H9 (cell line): ENCODE data around the gene SIGLEC8. TPM values are rescaled to one million over a fixed set of nuclear protein-coding genes. Genes with fewer than 3 reads are reported as not detected.

Source experiments
- DNase-seq: peaks from one replicate; pipeline ENCODE4 v3.0.0-alpha.2; 2017
- H2AFZ ChIP-seq: one replicate; pipeline ENCODE4 v1.6.1; 2013; ENCODE audit warnings: mild to moderate bottlenecking, low read length, control low read depth, moderate library complexity
- H2AK5ac ChIP-seq: 2 replicates; pipeline ENCODE4 v1.6.1; 2013; ENCODE audit warnings: low read length, control low read depth, mixed read lengths; ENCODE audit not compliant: insufficient read length
- H2BK120ac ChIP-seq: one replicate; pipeline ENCODE4 v1.6.1; 2013; ENCODE audit warnings: low read depth, mild to moderate bottlenecking, low read length, control low read depth, inconsistent platforms; ENCODE audit not compliant: poor library complexity, severe bottlenecking
- H2BK12ac ChIP-seq: 2 replicates; pipeline ENCODE4 v1.6.1; 2013; ENCODE audit warnings: low read length, control low read depth, mixed read lengths, low read depth; ENCODE audit not compliant: insufficient read length
- H2BK15ac ChIP-seq: 2 replicates; pipeline ENCODE4 v1.6.1; 2013; ENCODE audit warnings: low read depth, low read length, control low read depth
- H2BK20ac ChIP-seq: one replicate; pipeline ENCODE4 v1.6.1; 2013; ENCODE audit warnings: low read depth, mild to moderate bottlenecking, low read length, control low read depth, inconsistent platforms; ENCODE audit not compliant: poor library complexity, severe bottlenecking
- H2BK5ac ChIP-seq: 2 replicates; pipeline ENCODE4 v1.6.1; 2013; ENCODE audit warnings: low read length, control low read depth, mixed read lengths; ENCODE audit not compliant: insufficient read length
- H3K14ac ChIP-seq: 2 replicates; pipeline ENCODE4 v1.6.1; 2013; ENCODE audit warnings: low read length, control low read depth; ENCODE audit not compliant: insufficient read depth
- H3K18ac ChIP-seq: 2 replicates; pipeline ENCODE4 v1.6.1; 2013; ENCODE audit warnings: low read depth, mild to moderate bottlenecking, mixed read lengths, low read length, control low read depth; ENCODE audit not compliant: insufficient read length
- H3K23ac ChIP-seq: 2 replicates; pipeline ENCODE4 v1.6.1; 2013; ENCODE audit warnings: low read length, control low read depth, mixed read lengths, low read depth; ENCODE audit not compliant: insufficient read length
- H3K23me2 ChIP-seq: 2 replicates; pipeline ENCODE4 v1.6.1; 2013; ENCODE audit warnings: low read depth, mild to moderate bottlenecking, mixed read lengths, low read length, control low read depth; ENCODE audit not compliant: insufficient read length, poor library complexity, severe bottlenecking
- H3K27ac ChIP-seq: 2 replicates; pipeline ENCODE4 v1.5.1; 2013; ENCODE audit warnings: low read length, control low read depth, mixed read lengths, low read depth; ENCODE audit not compliant: insufficient read length
- H3K27me3 ChIP-seq: 2 replicates; pipeline ENCODE4 v1.6.1; 2013; ENCODE audit warnings: low read length, control low read depth, inconsistent platforms; ENCODE audit not compliant: insufficient read depth
- H3K4ac ChIP-seq: 2 replicates; pipeline ENCODE4 v1.6.1; 2013; ENCODE audit warnings: low read depth, mild to moderate bottlenecking, control low read depth, inconsistent platforms, low read length, moderate library complexity
- H3K4me1 ChIP-seq: 2 replicates; pipeline ENCODE4 v1.6.1; 2013; ENCODE audit warnings: low read length, control low read depth, inconsistent platforms; ENCODE audit not compliant: insufficient read depth
- H3K4me2 ChIP-seq: 2 replicates; pipeline ENCODE4 v1.6.1; 2013; ENCODE audit warnings: low read length, control low read depth, mixed read lengths; ENCODE audit not compliant: insufficient read length, insufficient read depth
- H3K56ac ChIP-seq: 2 replicates; pipeline ENCODE4 v1.6.1; 2013; ENCODE audit warnings: low read depth, mild to moderate bottlenecking, mixed read lengths, low read length, control low read depth; ENCODE audit not compliant: insufficient read length
- H3K79me1 ChIP-seq: 2 replicates; pipeline ENCODE4 v1.6.1; 2013; ENCODE audit warnings: low read depth, mild to moderate bottlenecking, moderate library complexity, low read length, control low read depth, inconsistent platforms; ENCODE audit not compliant: insufficient read depth, poor library complexity, severe bottlenecking
- H3K79me2 ChIP-seq: 2 replicates; pipeline ENCODE4 v1.6.1; 2013; ENCODE audit warnings: low read length, control low read depth, inconsistent platforms; ENCODE audit not compliant: insufficient read depth
- H3K9ac ChIP-seq: 2 replicates; pipeline ENCODE4 v1.6.1; 2013; ENCODE audit warnings: low read length, control low read depth, mixed read lengths; ENCODE audit not compliant: insufficient read length; ENCODE audit errors: extremely low read depth
- H3K9me3 ChIP-seq: one replicate; pipeline ENCODE4 v1.6.1; 2013; ENCODE audit warnings: low read depth, low read length, inconsistent platforms; ENCODE audit not compliant: control insufficient read depth
- H3T11ph ChIP-seq: one replicate; pipeline ENCODE4 v1.6.1; 2013; ENCODE audit warnings: mild to moderate bottlenecking, low read length, control low read depth, inconsistent platforms
- H4K20me1 ChIP-seq: one replicate; pipeline ENCODE4 v1.6.1; 2013; ENCODE audit not compliant: control insufficient read depth, insufficient read length, insufficient read depth
- H4K5ac ChIP-seq: 2 replicates; pipeline ENCODE4 v1.6.1; 2013; ENCODE audit warnings: low read depth, mild to moderate bottlenecking, mixed read lengths, low read length, control low read depth; ENCODE audit not compliant: insufficient read length
- H4K8ac ChIP-seq: replicated peaks from 2 replicates; pipeline ENCODE4 v1.6.1; 2013; ENCODE audit warnings: low read length, control low read depth, mixed read lengths, low read depth; ENCODE audit not compliant: insufficient read length
- H4K91ac ChIP-seq: 2 replicates; pipeline ENCODE4 v1.6.1; 2013; ENCODE audit warnings: low read depth, mild to moderate bottlenecking, moderate library complexity, mixed read lengths, low read length, control low read depth; ENCODE audit not compliant: insufficient read length
- H3K27ac Mint-ChIP-seq, 3 experiments: 2 replicates in 2 of 3; 3 replicates in 1 of 3; pipeline ENCODE4 v1.8.0; 2020 to 2021; ENCODE audit warnings: mixed read lengths in 3 of 3, mild to moderate bottlenecking in 1 of 3, moderate library complexity in 1 of 3
- H3K27me3 Mint-ChIP-seq: 2 replicates; pipeline ENCODE4 v1.8.0; 2021; ENCODE audit warnings: low read depth, mild to moderate bottlenecking, moderate library complexity, mixed read lengths
- H3K36me3 Mint-ChIP-seq, 3 experiments: 2 replicates in 2 of 3; 3 replicates in 1 of 3; pipeline ENCODE4 v1.8.0; 2020 to 2021; ENCODE audit warnings: low read depth in 3 of 3, mixed read lengths in 3 of 3; ENCODE audit not compliant: insufficient read depth in 1 of 3
- H3K4me1 Mint-ChIP-seq, 2 experiments: 2 replicates each; pipeline ENCODE4 v1.8.0; 2020; ENCODE audit warnings: mixed read lengths in 2 of 2
- H3K4me3 Mint-ChIP-seq, 2 experiments: 2 replicates in 1 of 2; 3 replicates in 1 of 2; pipeline ENCODE4 v1.8.0; 2020 to 2021; ENCODE audit warnings: mild to moderate bottlenecking in 2 of 2, mixed read lengths in 2 of 2, moderate library complexity in 1 of 2
- H3K9me3 Mint-ChIP-seq, 2 experiments: 2 replicates in 1 of 2; 3 replicates in 1 of 2; pipeline ENCODE4 v1.8.0; 2020; ENCODE audit warnings: mild to moderate bottlenecking in 2 of 2, mixed read lengths in 2 of 2, moderate library complexity in 1 of 2
- WGBS: extraction: QIAGEN DNeasy Blood & Tissue Kit; methylation state at CpG from one replicate; pipeline ENCODE4 v1.1.7; 2013; ENCODE audit warnings: missing lambda C conversion rate, low lambda C conversion rate, mixed read lengths; ENCODE audit not compliant: insufficient read length; ENCODE audit errors: extremely low coverage; 5-methylcytosine and 5-hydroxymethylcytosine counted together
- total RNA-seq: library from RNA; stranded (reverse); gene quantifications from 2 replicates; pipeline ENCODE4 v1.2.1, GENCODE V29; 2021
- TF ChIP-seq, protein P1 (sequence below): fragments of 200-600 bp; sonication (generic); conservative IDR thresholded peaks from 3 replicates; pipeline ENCODE4 v1.8.0; 2021; ENCODE audit warnings: antibody characterized with exemption, mild to moderate bottlenecking

SIGLEC8 gene
- total RNA-seq, 1 experiment from 2014 or later, result not detected

- H4K20me1 ChIP-seq, result no peaks in the 10 kb centered on the region
- H3K23me2 ChIP-seq, result no peaks in the 10 kb centered on the region
- H3K27ac Mint-ChIP-seq, result no peak overlapping the region; a peak in 1 of 7 replicates
- H2BK20ac ChIP-seq, result no peak overlapping the region
- no peak overlapping the region for H2AFZ ChIP-seq
- no peaks in the 10 kb centered on the region for H3K79me1 ChIP-seq
- H4K91ac ChIP-seq, result no peak overlapping the region
- TF ChIP-seq, protein P1, sequence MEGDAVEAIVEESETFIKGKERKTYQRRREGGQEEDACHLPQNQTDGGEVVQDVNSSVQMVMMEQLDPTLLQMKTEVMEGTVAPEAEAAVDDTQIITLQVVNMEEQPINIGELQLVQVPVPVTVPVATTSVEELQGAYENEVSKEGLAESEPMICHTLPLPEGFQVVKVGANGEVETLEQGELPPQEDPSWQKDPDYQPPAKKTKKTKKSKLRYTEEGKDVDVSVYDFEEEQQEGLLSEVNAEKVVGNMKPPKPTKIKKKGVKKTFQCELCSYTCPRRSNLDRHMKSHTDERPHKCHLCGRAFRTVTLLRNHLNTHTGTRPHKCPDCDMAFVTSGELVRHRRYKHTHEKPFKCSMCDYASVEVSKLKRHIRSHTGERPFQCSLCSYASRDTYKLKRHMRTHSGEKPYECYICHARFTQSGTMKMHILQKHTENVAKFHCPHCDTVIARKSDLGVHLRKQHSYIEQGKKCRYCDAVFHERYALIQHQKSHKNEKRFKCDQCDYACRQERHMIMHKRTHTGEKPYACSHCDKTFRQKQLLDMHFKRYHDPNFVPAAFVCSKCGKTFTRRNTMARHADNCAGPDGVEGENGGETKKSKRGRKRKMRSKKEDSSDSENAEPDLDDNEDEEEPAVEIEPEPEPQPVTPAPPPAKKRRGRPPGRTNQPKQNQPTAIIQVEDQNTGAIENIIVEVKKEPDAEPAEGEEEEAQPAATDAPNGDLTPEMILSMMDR, result no peak
- H3K9me3 ChIP-seq, result no peaks in the 10 kb centered on the region
- H3K9me3 Mint-ChIP-seq, result peaks cover 51 to 97% of the 10 kb centered on the region in 2 experiments
- DNase-seq, result no peak
- no peak overlapping the region for H2BK120ac ChIP-seq
- no peaks in the 10 kb centered on the region for H3K36me3 Mint-ChIP-seq
- no peaks in the 10 kb centered on the region for H3K4me1 Mint-ChIP-seq
- no peak overlapping the region for H3T11ph ChIP-seq
- H3K4me3 Mint-ChIP-seq, result no peak overlapping the region
- no peak overlapping the region for H2BK12ac ChIP-seq
- H3K18ac ChIP-seq, result no peak overlapping the region
- no peak overlapping the region for H3K4me2 ChIP-seq
- peaks cover 18% of the 10 kb centered on the region for H3K27me3 Mint-ChIP-seq
- H3K27me3 ChIP-seq, result no peaks in the 10 kb centered on the region
- H4K8ac ChIP-seq, result no peak overlapping the region
- no peak overlapping the region for H2BK5ac ChIP-seq
- H3K27ac ChIP-seq, result no peak overlapping the region
- H2BK15ac ChIP-seq, result no peak overlapping the region
- H3K79me2 ChIP-seq, result no peaks in the 10 kb centered on the region
- no peak overlapping the region for H3K23ac ChIP-seq
- H3K14ac ChIP-seq, result no peak overlapping the region
- no peaks in the 10 kb centered on the region for H3K4me1 ChIP-seq
- H3K9ac ChIP-seq, result no peak overlapping the region
- H4K5ac ChIP-seq, result no peak overlapping the region
- no peak overlapping the region for H3K56ac ChIP-seq
- H3K4ac ChIP-seq, result no peak overlapping the region
- WGBS, result no CpG with 5 or more reads among the region's 6 CpGs
- no peak overlapping the region for H2AK5ac ChIP-seq
Observed at GRCh38 chr19:51507640-51508058, 49.4 kb upstream of the SIGLEC8 start.
